Astrocyte of the spinal cord (primary cell): ENCODE data around the gene DYRK2.
A peak's percentile ranks its signal among the peaks of the same experiment; 100 is the strongest.

Source experiments
- DNase-seq: peaks from one replicate; pipeline ENCODE4 v3.0.0; 2011; ENCODE audit warnings: low read depth, low spot score
- H3K4me3 ChIP-seq: 2 replicates; pipeline ENCODE4 v1.5.1; 2011; ENCODE audit warnings: low read depth, mild to moderate bottlenecking, low read length, moderate library complexity
- CTCF ChIP-seq: IDR thresholded peaks from 2 replicates; pipeline ENCODE4 v1.5.1; 2012; ENCODE audit warnings: low read depth, mild to moderate bottlenecking, low read length, inconsistent platforms
- in situ Hi-C: cut with HindIII; loops from 2 replicates; pipeline ENCODE4 v1.10.0; 2017; ENCODE audit warnings: low sequenced_read_pairs

The DYRK2 gene

DNA sequence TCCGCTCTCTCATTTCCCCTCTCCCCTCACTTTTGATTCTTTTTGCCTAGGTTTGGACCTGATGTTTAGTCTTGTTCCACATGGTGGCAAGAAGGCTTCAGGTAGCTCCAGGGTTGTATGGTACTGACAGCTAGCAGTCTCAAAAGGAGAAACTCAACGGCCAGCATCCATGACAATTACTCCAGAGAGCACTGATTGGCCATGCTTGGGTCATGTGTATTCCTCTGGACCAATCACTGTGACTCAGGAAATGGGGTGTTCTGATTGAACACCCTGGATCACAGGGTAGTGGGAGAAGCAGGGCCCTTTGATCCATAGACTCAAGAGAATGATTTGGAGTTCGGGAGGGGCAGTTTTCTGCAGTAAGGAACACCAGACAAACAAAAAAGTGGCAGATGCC lies 45.3 kb downstream of the DYRK2 start:
- in situ Hi-C loops: no loop called here
- no peak overlapping the region for H3K4me3 ChIP-seq
- DNase-seq: no peak
- TF ChIP-seq CTCF: no peak

DNA sequence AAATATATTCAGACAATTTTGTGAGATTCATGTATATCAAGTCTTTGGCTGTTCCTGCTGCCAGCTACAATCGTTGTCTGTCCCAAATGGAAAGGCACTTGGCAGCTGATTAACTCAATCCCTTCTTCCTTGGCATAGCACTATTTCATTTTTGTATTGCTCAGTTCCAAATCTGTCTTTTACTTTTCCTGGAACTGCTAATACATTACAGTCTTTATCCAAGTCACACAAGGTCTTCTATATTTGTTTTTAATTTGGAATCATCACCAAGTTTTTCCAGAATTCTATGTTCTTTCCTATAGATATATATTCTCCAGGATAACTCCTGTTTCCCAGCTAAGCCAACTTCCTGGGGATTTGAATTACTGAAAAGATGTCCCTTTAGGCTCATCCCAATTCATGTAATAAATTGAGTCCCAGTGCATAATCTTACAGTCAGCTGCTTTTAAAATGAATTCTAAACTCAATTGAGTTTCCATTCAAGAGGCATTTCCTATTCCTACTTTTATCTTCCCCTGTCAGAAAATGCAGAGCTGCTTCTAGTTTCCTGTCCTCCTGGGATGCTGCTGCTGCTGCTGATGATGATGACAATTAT lies 45.9 kb downstream of the DYRK2 start:
- in situ Hi-C loops: no loop called here

DNA sequence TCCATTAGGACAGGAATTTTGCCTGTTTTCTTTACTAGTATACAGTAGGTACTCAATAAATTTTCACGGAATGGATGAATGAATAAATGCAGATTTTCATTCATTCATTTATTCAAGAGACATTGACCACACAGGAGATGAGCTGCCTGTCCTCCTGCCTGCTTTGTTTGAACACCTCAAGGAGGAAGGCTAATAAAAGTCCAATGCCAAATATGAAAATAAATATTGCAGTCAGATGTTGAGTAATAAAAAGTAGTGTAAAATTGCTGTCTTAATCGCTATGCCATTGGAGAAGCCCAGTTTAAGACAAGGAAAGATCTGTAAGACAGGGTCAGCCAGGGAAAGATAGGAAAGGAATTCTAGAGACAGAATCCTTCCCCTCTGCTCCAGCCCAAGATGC lies 47.4 kb downstream of the DYRK2 start:
- H3K4me3 ChIP-seq: no peak overlapping the region
- DNase-seq: no peak
- in situ Hi-C loops: no loop called here
- TF ChIP-seq CTCF: no peak

More for the DNA sequence above, 45.9 kb downstream of the DYRK2 start:
- no peak for TF ChIP-seq CTCF
- no peak for DNase-seq
- no peak overlapping the region for H3K4me3 ChIP-seq

- DNase-seq: peak; percentile 38
- H3K4me3 ChIP-seq: no peak overlapping the region
- no peak for TF ChIP-seq CTCF
- in situ Hi-C loops: no loop called here
These were observed 48.9 kb downstream of the DYRK2 start for GRCh38 chr12:67697443-67697842.

DNA sequence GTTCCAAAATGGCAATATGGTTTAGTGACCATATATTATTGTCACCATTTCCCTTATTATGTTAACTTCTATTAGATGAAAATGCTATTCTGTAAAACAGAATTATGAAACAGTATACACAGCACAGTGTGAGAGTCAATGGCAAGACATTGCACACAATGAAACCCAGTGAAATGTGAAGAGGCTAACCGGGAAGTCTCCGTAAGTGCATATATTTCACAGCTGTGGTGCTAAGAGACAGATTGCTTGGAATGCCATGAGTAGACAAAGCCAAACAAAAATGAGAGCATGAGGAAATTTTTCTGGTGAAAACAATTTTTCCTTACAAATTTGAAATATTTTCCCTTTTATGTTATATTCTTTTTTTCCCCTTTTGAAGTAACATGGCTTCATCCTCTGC lies 49.4 kb downstream of the DYRK2 start:
- H3K4me3 ChIP-seq: no peak overlapping the region
- DNase-seq: no peak
- in situ Hi-C loops: no loop called here
- no peak for TF ChIP-seq CTCF

GRCh38 chr12:67698672-67699581 lies 50.4 kb downstream of the DYRK2 start:
- peak overlapping the region; percentile 3 for H3K4me3 ChIP-seq

More at GRCh38 chr12:67698672-67699581, 50.4 kb downstream of the DYRK2 start:
- DNase-seq: peak; percentile 50
- no peak for TF ChIP-seq CTCF
- in situ Hi-C loops: no loop called here
